GM18508 (cell line): ENCODE data around the gene EPHX1.
"Not testable (repeated sequence)": the region's sequence is repeated elsewhere in the genome, so short reads cannot be mapped to it uniquely, and the experiment has no call there.

Experiments
- ATAC-seq: cut with Tn5 transposase; IDR thresholded peaks from one replicate; pipeline ENCODE4 v1.9.1; 2021; ENCODE audit warnings: moderate number of reproducible peaks; ENCODE audit not compliant: insufficient read depth, unreplicated experiment

Gene EPHX1

DNA sequence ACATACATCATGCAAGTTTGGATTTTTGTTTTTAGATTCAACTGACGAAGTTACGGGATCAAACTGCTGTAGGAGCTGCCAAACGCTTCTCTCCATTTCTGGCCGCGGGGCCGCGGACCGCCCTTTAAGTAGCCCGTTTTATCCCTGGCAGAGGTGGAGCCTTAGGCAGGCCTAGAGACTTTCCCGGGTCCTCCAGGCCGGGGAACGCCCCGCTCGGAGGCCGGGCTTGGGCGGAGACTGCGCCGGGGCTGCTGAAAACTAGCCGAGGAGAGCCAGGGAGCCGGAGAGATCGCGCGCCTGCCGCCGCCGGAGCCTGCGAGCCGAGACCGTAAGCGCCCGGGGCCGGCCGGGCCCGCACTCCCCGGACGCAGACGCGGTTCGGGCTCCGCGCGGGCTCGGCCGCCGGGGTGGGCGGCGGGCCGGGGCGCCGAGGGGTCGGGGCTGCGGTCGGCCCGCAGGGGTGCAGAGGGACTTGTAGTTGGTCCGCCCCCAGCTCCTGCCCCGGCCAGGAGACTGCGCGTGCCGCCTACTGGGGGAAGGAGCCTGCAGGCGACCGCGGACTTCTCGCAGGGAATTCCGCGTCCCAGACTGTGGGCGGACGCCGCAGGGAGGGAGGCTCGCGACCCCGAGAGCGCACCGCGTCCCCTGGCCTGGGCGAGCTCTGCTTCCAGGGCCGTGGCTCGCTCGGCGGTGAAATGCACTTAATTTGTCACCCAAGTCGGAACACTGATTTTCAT lies at the start of gene EPHX1:
Gene EPHX1, plus strand, starts transcription at position 283 of the 737 bp plus-strand sequence. CDS start 18,606 bp downstream, outside the sequence.
- peak; percentile 85 for ATAC-seq

DNA sequence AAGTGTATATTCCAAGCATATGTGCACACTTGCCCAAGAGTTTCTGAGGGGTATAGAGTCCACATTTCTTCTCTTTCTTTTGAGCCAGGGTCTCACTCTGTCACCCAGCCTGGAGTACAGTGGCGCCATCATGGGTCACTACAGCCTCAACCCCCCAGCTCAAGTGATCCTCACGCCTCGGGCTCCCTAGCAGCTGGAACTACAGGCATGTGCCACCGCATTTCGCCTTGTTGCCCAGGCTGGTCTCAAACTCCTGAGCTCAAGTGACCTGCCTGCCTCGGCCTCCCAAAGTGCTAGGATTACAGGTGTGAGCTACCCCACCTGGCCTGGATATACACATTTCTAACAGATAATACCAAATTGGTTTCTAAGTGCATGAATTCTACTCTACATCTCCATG lies 49.4 kb upstream of the EPHX1 start:
- no peak for ATAC-seq

DNA sequence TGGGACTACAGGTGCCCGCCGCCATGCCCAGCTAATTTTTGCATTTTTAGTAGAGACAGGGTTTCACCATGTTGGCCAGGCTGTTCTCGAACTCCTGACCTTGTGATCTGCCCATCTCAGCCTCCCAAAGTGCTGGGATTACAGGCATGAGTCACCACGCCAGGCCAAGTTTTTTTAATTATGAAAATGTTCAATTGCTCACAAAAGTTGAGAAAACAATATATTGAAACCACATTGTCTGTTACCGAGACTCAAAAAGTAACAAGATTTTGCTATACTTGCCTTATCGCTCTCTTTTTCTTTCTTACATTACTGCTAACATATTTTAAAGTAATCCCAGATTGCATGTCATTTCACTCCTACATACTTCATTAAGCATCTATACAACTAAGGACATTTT lies 48.5 kb upstream of the EPHX1 start:
- ATAC-seq = not testable (repeated sequence)

DNA sequence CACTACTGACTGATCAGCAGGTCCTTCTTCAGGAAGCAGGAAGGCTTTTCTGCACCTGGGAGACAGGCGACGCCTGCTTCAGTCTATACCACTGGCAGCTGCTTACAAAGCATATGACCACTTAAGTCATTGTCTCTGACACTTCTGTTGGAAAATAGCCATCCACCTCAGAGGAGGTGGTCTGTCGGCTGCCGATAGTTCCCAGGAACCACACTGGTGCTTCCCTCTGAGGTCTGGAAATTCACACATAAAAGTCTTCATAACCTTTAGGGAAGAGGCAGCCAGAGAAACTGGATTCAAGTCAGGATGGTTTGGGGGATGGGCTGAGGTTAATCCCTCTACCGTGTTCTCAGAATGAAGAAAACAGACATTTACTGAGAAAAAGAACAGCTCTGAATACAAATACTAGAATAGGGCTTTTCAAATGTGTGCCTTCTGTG lies 47.9 kb upstream of the EPHX1 start:
- no peak for ATAC-seq

DNA sequence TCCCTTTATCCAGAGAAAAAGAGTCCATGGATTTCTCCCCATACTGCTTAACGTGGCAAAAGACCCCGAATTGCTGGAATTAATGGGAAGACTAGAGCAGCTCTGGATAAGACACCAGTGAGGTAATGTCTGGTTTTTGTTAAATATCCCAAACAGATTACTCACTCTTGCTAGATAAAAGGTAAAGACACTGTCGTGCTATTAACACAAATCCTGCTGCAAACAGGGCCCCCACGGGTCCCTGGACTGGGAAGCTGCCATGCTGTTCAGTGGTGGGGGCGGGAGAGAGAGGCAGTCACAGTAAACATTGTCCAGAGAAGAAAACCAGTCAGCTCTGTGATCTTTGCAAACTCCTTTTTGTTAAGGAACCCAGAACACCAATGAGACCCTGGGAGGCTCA lies 47.5 kb upstream of the EPHX1 start:
- no peak for ATAC-seq

DNA sequence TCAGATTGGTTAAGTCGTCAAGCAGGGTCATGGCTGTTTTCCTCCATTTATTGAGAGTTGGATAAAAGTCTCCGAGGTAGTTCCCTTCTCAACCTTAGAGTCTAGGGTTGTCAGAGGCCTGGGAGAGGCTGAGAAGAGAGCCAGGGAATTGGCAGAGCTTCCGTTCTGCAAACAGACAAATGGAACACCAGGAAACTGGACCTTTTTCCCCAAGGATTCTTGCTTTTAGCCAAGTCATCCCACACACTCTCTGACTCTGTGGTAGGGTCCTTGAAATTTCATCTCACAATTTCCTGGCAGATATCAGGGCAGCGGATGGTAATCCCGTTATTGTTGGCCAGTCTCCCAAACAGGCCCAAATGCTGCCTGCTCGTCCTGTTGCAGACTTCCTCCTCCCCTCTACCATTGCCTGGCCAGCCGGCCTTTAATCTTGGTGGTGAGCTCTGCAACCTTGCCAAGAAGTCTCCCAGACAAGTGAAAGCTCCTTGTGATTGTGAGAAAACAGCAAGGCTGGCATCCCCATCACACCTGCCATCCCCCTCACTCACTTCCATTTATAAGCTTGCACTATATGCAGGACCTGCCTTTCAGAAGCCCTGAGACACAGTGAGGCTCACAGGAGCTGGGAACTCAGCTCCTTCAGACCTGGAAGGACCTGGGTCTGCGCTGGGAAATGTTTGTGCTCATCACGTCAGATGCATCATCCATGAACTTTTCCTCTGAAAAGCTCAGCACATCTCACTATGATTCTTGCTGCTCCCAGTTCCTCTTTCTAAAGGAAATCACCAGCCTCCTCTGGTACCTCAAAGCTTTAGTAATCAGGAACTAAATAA lies 46.0 kb upstream of the EPHX1 start:
- no peak for ATAC-seq

DNA sequence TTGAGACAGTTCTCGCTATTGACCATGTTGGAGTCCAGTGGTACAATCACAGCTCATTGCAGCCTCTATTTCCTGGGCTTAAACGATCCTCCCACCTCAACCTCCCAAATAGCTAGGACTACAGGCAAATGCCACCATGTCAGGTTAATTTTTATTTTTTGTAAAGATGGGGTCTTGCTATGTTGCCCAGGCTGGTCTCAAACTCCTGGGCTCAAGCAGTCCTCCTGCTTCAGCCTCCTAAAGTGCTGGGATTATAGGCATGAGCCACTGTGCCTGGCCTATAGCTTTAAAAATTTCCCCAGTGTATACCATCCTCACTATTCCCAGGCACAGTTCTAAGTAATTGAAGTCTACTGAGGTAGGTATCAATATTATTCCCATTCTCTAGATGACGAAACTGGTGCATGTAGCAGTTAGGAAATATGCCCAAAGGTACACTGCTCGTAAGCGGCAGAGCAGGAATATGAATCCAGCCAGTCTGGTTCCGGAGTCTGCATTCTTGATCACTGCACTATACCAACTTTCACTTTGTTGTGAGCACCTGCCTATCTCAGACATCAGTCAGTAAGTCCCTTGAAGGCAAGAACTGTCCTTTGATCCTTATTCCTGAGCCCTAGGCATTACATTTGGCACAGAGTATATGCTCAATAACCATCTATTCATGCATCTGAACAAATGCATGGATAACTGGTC lies 43.8 kb upstream of the EPHX1 start:
- ATAC-seq = no peak

DNA sequence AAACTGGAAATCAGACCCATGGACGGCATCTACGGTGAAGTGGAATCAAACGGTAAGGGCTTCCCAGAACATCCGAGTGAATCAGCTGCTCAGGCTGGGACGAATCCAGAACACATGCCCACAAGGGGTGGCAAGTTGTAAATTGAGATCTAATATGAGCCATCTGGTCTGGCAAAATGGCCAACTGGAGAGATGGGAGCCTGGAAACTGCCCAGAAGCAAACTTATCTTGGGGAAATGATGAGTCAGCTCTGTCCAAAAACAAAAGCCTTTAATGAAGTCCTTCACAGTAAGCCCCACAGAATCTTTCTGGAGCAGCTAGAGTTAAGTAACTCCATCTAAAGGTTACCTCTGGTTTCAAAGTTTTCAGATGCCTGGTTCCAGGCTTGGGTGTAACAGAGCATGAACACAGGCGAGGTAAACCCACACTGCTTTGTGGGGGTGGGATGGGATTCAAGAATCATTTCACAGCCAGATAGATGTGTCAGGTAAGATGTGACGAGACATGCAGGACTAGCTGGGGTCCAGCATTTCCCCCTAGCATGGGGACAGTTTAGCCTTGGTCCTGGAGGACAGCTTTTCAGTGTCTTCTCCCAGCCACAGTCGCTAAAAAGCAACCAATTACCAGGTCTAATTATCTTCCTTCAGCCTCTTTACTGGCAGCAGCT lies 42.8 kb upstream of the EPHX1 start:
- no peak for ATAC-seq

DNA sequence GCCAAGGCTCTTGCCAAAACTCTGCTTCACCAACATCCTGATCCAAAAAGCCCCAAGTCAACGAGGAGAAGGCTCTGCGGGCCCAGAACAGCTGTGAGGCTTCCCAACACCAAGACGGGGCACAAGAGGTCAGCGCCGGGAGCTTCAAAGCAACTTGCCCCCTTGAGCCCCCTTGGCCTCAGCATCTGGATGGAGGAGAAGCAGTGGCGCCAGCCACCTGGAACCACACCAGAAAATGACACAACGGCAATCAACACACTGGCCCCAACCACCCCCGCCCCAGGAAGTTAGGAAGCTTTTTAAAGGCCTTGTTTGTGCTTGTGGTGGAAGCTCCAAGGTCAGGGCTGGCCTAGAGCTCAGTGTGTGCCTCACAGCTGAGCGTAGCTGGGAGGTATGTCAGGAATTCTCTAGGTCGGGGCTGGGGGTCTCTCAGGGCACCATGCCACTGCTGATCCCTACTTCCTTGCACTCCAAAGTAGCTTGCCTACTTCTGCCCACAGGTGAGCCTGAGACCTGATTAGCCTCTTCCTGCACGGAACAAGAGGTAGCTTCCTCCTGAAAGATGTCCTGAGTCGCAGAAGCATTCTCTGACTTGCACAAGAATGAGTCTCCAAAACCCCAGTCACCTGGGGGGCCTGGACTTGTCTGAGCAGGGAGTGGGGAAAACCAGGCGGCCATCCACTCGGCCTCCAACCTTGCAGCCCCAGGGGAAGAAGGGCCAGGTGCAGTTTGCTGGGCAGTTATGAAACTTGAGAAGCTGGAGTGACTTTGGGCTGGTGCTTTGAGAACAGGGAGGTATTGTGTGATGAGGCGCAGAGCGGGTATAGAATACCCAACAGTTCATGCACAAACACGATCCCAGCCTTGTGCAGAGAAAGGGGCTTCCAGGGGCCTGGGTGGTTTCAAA lies 42.0 kb upstream of the EPHX1 start:
- no peak for ATAC-seq

DNA sequence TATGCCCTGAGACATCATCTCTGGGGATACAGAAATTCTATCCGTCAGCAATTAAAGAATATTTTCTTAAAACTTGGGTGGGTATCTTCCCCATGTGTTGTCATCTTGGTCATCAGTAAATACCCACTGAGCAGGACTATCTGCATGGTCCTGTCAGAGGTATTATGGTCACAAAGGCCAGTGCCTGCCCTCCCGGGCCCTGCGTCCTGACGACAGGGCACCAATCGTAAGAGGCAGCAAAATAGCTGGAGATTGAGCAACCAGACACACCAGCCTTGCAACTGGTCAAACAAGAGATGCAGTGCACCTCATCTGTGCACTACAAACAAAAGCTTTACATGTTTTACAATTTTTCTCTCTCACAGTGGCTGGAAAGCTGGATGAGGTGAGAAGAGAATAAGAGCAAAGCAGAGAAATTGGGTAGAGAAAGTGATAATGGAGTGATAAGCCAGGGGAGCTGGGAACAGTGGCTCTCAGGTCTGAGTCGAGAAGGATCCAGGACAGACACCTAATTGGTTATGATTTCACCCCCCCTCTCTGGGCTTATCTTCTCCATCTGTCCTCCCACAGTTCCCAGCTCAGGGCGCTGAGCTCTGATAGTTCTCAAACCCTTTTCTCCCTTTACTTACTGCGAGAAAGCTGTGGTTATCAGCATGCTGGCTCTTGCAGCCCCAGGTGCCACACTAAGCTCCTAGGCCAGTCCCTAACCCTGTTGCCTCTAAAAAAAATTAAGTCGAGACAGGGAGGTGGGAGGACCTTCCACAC lies 41.1 kb upstream of the EPHX1 start:
- no peak for ATAC-seq

DNA sequence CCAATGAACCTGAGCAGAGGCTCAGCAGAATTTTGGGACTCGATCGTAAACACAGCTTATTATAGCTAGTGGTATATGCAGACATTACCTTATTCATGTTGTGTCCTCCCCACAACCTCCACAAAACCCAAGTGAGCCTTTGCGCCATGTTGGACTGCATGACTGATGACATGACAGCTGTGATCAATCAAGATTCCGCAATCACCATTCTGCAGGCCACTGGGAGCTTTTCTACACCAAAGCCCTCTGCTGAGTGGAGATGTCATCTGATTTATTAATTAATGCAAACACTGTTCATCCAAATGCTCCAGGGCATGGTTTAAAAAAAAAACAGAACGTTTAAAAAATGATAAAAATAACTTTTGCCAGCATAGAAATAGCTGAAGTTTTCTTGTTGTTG lies 40.2 kb upstream of the EPHX1 start:
- no peak for ATAC-seq

DNA sequence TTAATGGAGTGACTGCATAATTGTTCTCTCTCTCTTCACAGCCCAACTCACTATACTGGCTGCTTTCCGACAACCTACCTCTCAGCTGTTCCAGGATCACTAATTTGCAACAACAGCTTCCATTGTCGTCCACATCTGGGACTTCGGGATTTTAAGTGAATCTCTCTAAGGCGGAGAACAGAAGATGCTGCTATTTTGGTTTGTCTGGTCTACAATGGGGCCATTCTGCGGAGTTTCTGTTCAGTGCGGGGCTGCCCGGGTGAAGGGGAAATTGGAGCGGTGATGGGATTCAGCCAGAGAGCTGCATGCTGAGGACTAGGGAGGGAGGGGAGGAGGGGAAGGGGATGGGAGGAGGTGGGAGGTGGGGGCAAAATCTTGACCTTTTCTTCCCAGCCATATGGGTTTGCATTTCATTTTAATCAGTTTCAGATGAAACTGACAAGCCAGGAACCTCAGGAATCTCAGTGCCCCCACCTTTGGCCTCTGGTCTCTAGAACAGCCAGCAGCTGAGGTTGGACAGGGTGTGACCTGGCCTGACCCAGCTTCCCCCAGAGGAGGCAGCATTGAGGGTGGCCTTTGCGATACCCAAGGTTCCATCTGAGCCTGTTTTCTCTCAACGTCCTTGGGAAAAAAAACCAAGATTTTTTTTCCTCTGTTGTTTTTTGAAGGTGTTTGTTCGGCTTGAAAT lies 39.2 kb upstream of the EPHX1 start:
- no peak for ATAC-seq

DNA sequence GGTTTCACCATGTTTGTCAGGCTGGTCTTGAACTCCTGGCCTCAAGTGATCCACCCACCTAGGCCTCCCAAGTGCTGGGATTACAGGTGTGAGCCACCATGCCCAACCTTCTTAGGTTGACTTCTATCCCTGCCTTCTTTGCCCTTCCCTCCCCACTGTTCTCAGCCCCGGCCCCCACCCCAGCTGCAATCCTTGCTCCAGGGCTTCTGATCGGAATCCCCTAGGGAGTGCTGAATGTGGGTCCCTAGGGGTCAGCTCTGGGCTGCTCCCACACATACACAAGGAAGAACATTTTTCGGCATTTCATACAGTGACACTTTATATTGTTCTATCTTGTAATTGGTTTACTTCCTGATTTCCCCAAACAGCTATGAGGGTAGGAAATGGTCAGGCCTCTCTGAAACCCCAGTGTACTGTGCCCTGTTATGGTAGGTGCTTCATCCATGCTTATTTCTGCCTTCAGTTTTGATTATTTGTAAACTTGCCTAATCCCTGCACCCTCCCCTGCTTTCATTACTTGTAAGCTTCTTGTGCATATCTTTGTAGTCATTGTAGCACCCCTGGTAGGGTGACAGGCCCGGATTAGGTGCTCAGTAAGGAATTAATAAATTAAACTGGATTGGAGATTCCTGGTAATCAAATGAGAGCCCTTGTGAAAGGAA lies 38.1 kb upstream of the EPHX1 start:
- ATAC-seq = no peak

DNA sequence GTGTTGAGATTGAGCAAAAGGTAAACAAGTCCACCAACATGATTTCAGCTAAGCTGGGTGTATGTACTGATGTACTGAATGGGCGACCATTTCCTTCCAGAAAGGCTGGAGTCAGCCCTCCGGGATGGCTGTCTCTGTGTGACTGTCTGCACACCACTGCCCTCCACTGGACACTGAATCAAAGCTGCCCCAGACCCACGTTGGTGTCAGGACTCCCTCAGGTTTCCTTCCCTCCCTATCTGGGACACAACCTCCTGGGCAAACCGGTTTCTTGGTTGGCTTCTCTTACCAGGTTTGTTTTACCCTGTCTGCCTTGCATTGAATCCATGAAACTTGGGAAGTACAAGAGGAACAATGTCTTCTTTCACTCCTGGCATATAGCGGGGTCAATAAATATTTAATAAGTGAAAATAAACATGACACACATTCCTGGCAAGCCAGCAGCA lies 37.6 kb upstream of the EPHX1 start:
- no peak for ATAC-seq

DNA sequence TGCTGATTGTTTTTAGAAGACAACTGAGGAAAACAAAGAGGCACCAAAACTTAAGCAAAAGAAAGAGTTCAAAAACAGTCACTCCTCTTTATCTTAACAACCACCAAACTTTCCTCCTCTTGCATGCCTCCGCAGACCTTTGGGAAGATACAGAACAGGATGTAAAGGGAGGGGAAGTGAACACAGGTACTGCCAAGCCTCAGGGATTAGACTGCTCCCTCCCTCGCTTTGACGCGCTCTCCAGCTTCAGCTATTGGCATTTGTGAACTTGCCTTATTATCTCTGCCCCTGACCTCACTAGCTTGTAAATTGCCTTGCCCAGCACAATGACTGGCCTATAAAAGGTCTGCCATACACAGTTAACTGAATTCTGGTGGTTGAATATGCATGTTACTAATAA lies 37.1 kb upstream of the EPHX1 start:
- ATAC-seq = no peak

DNA sequence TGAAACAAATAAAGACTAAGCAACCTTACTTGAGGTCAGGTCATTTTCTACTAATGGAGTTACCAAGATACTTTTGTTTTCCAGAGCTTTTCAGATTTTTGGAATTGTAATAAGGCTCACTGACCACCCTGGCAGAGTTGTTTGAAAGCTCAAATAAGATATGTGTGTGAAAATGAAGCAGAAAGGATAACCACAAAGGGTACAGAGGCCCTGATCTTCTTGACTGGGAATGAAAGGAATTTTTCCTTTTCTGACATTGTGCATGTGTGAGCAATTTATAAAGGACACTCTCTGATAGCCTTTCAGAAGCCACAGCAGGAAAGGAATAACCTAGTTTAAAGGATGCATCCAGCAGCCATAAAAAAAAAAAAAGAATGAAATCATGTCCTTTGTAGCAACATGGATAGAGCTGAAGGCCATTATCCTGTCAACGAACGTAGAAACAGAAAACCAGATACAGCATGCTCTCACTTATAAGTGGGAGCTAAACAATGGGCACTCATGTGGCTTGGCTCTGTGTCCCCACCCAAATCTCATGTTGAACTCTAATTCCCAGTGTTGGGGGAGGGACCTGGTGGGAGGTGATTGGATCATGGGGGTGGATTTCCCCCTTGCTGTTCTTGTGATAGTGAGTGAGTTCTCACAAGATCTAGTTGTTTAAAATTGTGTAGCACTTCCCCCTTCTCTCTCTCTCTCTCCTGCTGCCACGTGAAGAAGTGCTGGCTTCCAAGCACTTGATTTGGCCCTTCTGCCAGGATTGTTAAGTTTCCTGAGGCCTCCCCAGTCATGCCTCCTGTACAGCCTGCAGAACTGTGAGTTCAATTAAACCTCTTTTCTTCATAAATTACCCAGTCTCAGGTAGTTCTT lies 35.4 kb upstream of the EPHX1 start:
- no peak for ATAC-seq

DNA sequence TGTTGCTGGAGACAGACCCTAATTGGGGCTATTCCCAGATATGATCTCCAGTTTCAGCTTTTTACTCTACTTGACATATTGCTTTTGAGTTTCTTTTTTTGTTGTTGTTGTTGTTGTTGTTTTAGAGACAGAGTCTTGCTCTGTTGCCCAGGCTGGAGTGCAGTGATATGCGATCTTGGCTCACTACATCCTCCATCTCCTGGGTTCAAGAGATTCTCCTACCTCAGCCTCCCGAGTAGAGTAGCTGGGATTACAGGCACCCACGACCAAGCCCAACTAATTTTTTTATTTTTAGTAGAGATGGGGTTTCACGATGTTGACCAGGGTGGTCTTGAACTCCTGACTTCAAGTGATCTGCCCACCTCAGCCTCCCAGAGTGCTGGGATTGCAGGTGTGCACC lies 33.6 kb upstream of the EPHX1 start:
- ATAC-seq = no peak
